ENCODE measurements around the gene DLG2.

DLG2 gene

GRCh38 chr11:84091212-84091986 is 1535.7 kb downstream of the DLG2 start:
- H3K27ac ChIP-seq, result no peak overlapping the region
- TF ChIP-seq CTCF (IDR thresholded peaks at IDR 0.05), result no peak

GRCh38 chr11:84089072-84090057 is 1537.8 kb downstream of the DLG2 start:
- no peak overlapping the region for H3K27ac ChIP-seq
- TF ChIP-seq CTCF (IDR thresholded peaks at IDR 0.05) (no peak), ZFX (IDR thresholded peaks at IDR 0.05; ENCODE audit: borderline replicate concordance) (no peak)

GRCh38 chr11:84071851-84072250 is 1555.3 kb downstream of the DLG2 start:
- TF ChIP-seq ZFX (IDR thresholded peaks at IDR 0.05; ENCODE audit: borderline replicate concordance) (no peak), CTCF (IDR thresholded peaks at IDR 0.05) (no peak)
- H3K27ac ChIP-seq, result no peak overlapping the region

GRCh38 chr11:84069048-84069447 is 1558.1 kb downstream of the DLG2 start:
- TF ChIP-seq CTCF (IDR thresholded peaks at IDR 0.05), result no peak
- no peak for TF ChIP-seq ZFX (IDR thresholded peaks at IDR 0.05; ENCODE audit: borderline replicate concordance)
- no peak overlapping the region for H3K27ac ChIP-seq

GRCh38 chr11:84061726-84062125 is 1565.4 kb downstream of the DLG2 start:
- no peak for TF ChIP-seq ZFX (IDR thresholded peaks at IDR 0.05; ENCODE audit: borderline replicate concordance)
- no peak for TF ChIP-seq CTCF (IDR thresholded peaks at IDR 0.05)
- no peak overlapping the region for H3K27ac ChIP-seq

- TF ChIP-seq ZFX (IDR thresholded peaks at IDR 0.05; ENCODE audit: borderline replicate concordance) (no peak), CTCF (IDR thresholded peaks at IDR 0.05) (no peak)
- no peak overlapping the region for H3K27ac ChIP-seq
Measured at GRCh38 chr11:84056653-84057376, 1570.3 kb downstream of the DLG2 start.

All from 22Rv1 (cell line).